Measurements from ENCODE around the gene LAMC3.
"Not testable (repeated sequence)": the region's sequence is repeated elsewhere in the genome, so short reads cannot be mapped to it uniquely, and the experiment has no call there.

The LAMC3 gene

GRCh38 chr9:130995086-130996011 is 13.6 kb upstream of the LAMC3 start:
- Histone ChIP-seq H3K9me3 (replicated peaks; ENCODE audit: low read length) (no peaks in the 10 kb centered on the region), H3K9ac (ENCODE audit: low read depth, low read length) (no peak overlapping the region), H3K4me3 (ENCODE audit: low read length) (no peak overlapping the region), H3K27me3 (ENCODE audit: control insufficient read depth, insufficient read depth, low read length) (peaks cover 37% of the 10 kb centered on the region), H3K36me3 (ENCODE audit: insufficient read depth, low read length) (no peaks in the 10 kb centered on the region), H3K4me2 (ENCODE audit: low read length) (no peak overlapping the region), H3K4me1 (ENCODE audit: control insufficient read depth, insufficient read depth, low read length) (peaks cover 8% of the 10 kb centered on the region)

DNA sequence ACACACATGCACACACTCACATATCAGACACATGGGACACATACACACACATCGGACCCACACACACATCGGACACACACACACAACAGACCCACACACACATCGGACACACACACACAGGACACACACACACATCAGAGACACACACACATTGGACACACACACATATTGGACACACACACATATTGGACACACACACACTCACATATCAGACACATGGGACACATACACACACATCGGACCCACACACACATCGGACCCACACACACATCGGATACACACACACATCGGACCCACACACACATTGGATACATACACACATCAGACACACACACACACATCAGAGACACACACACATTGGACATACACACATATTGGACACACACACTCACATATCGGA is 12.8 kb upstream of the LAMC3 start:
- no peaks in the 10 kb centered on the region for H3K36me3 ChIP-seq (ENCODE audit: insufficient read depth, low read length)
- H3K27me3 ChIP-seq (ENCODE audit: control insufficient read depth, insufficient read depth, low read length), result peaks cover 37% of the 10 kb centered on the region
- no peak overlapping the region for H3K4me3 ChIP-seq (ENCODE audit: low read length)
- no peak overlapping the region for H3K4me2 ChIP-seq (ENCODE audit: low read length)
- H3K9me3 ChIP-seq (replicated peaks; ENCODE audit: low read length), result no peaks in the 10 kb centered on the region
- H3K4me1 ChIP-seq (ENCODE audit: control insufficient read depth, insufficient read depth, low read length), result peaks cover 8% of the 10 kb centered on the region
- H3K9ac ChIP-seq (ENCODE audit: low read depth, low read length), result no peak overlapping the region

DNA sequence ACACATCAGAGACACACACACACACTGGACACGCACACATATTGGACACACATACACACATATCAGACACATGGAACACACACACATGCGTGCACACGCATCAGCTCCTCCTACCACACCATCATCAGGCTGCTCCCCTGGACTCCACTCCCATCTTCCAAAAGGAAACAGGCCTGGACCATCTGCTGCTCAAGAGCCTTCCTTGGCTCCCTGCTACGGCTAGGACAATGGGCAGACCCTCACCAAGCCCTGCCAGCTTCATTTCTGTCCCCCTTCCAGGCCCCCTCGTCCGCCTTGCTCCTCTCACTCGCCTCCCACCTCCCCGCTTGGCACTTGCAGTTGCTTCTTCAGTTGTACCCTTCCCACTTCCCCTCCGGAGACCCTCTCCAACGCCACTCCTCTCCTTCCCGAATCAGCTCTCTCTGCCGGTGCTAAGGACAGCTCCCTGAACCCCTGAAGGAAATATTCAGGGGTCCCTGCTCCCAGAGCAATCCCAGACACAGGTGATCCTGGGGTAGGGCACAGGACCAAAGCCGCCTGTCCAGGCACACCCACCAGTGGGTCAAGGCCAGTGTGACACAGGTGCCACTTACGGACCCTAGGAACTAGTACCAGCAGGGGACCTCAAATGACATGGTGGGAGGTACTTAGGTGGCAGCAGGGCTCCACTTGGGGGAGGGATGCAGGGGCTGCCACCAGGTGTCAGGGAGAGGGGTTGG is 12.1 kb upstream of the LAMC3 start:
- no peak overlapping the region for H3K4me2 ChIP-seq (ENCODE audit: low read length)
- H3K9ac ChIP-seq (ENCODE audit: low read depth, low read length), result no peak overlapping the region
- peaks cover 8% of the 10 kb centered on the region for H3K4me1 ChIP-seq (ENCODE audit: control insufficient read depth, insufficient read depth, low read length)
- no peak overlapping the region for H3K4me3 ChIP-seq (ENCODE audit: low read length)
- no peaks in the 10 kb centered on the region for H3K9me3 ChIP-seq (replicated peaks; ENCODE audit: low read length)
- H3K36me3 ChIP-seq (ENCODE audit: insufficient read depth, low read length), result no peaks in the 10 kb centered on the region
- peaks cover 37% of the 10 kb centered on the region for H3K27me3 ChIP-seq (ENCODE audit: control insufficient read depth, insufficient read depth, low read length)

DNA sequence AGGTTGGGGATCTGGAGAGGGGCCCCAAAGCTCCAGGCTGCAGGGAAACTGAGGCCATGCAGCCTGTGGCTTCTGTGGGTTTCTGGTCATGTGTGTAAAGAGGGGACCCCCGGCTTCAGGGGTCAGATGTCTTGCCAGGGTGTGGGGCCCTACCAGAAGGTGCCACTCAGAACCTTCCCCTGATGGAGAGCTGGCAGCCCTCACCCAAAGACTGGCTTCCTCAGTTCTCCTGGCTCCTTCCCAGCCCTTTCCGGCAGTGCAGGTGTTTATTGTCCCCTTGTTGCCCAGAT is 11.6 kb upstream of the LAMC3 start:
- Histone ChIP-seq H3K4me3 (ENCODE audit: low read length) (no peak overlapping the region), H3K9me3 (replicated peaks; ENCODE audit: low read length) (no peaks in the 10 kb centered on the region), H3K4me1 (ENCODE audit: control insufficient read depth, insufficient read depth, low read length) (peaks cover 8% of the 10 kb centered on the region), H3K27me3 (ENCODE audit: control insufficient read depth, insufficient read depth, low read length) (peaks cover 36% of the 10 kb centered on the region), H3K4me2 (ENCODE audit: low read length) (no peak overlapping the region), H3K36me3 (ENCODE audit: insufficient read depth, low read length) (no peaks in the 10 kb centered on the region), H3K9ac (ENCODE audit: low read depth, low read length) (no peak overlapping the region)

DNA sequence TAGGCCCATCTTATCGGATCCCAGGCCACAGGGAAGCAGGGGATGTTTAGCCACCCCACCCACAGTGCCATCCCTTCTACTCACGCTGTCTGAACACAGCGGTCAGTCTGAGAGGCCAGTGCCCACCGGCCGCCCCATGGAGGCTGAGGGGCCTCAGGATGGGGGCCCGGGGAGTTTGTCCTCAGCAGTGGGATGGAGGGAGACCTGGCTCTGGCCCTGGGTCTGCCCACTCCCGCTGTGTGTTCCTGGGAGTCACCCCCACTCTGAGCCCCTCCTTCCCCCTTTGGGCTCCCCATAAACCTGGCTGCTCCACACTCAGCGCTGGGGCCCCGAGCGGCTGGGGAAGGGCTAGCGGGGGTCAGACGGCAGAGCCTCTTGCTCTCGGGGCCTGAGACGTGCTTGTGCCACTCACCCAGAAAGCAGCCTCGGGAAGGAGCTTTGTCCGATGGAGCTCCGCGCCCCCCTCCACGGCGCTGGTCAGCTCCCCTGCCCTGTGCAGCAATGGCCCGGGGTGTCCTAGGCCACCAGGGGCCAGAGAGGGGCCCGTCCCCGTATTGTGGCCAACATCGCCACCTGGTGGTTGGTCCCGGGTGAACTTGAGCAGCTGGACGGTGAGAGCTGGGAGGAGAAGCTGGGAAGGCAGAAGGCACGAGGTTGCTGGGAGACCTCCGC is 10.9 kb upstream of the LAMC3 start:
- H3K36me3 ChIP-seq (ENCODE audit: insufficient read depth, low read length), result no peaks in the 10 kb centered on the region
- H3K27me3 ChIP-seq (ENCODE audit: control insufficient read depth, insufficient read depth, low read length), result peaks cover 41% of the 10 kb centered on the region
- no peak overlapping the region for H3K4me2 ChIP-seq (ENCODE audit: low read length)
- H3K4me3 ChIP-seq (ENCODE audit: low read length), result no peak overlapping the region
- H3K9ac ChIP-seq (ENCODE audit: low read depth, low read length), result no peak overlapping the region
- H3K9me3 ChIP-seq (replicated peaks; ENCODE audit: low read length), result no peaks in the 10 kb centered on the region
- peaks cover 8% of the 10 kb centered on the region for H3K4me1 ChIP-seq (ENCODE audit: control insufficient read depth, insufficient read depth, low read length)

DNA sequence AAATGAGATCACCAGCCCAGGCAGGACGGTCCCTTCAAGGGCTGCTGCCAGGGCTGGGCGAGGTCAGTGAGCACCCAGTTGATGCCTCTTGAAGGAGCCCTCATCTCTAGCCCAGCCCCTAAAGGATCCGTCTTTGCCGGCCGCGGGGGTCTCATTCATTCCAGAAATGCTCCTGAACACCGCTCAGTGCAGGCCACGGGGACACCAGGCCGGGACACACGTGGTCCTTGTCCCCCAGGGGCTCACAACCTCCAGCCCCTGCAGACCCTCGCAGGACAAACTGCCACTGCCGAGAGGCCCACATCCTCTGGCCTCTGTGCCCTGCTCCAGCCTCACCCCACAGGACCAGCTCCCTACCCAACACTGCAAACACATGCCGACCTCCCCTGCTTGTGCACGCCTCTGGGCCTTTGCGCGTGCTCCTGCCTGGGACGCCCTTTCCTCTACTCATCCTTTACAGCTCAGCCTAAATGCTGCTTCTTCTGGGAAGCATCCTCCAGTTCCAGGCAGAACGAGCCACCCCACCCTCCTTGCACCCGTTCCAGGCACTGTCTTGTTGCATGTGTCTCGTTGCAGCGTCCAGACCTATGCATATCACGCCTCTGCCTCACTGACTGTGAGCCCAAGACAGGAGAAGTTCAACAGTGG is 10.3 kb upstream of the LAMC3 start:
- H3K9ac ChIP-seq (ENCODE audit: low read depth, low read length), result no peak overlapping the region
- H3K36me3 ChIP-seq (ENCODE audit: insufficient read depth, low read length), result no peaks in the 10 kb centered on the region
- no peaks in the 10 kb centered on the region for H3K9me3 ChIP-seq (replicated peaks; ENCODE audit: low read length)
- no peak overlapping the region for H3K4me3 ChIP-seq (ENCODE audit: low read length)
- H3K4me2 ChIP-seq (ENCODE audit: low read length), result no peak overlapping the region
- peaks cover 8% of the 10 kb centered on the region for H3K4me1 ChIP-seq (ENCODE audit: control insufficient read depth, insufficient read depth, low read length)
- H3K27me3 ChIP-seq (ENCODE audit: control insufficient read depth, insufficient read depth, low read length), result peaks cover 41% of the 10 kb centered on the region

GRCh38 chr9:130999245-130999623 is 9.7 kb upstream of the LAMC3 start:
- Histone ChIP-seq H3K4me3 (ENCODE audit: low read length) (no peak overlapping the region), H3K9ac (ENCODE audit: low read depth, low read length) (no peak overlapping the region), H3K27me3 (ENCODE audit: control insufficient read depth, insufficient read depth, low read length) (peaks cover 43% of the 10 kb centered on the region), H3K4me2 (ENCODE audit: low read length) (no peak overlapping the region), H3K36me3 (ENCODE audit: insufficient read depth, low read length) (no peaks in the 10 kb centered on the region), H3K4me1 (ENCODE audit: control insufficient read depth, insufficient read depth, low read length) (peaks cover 8% of the 10 kb centered on the region), H3K9me3 (replicated peaks; ENCODE audit: low read length) (no peaks in the 10 kb centered on the region)

DNA sequence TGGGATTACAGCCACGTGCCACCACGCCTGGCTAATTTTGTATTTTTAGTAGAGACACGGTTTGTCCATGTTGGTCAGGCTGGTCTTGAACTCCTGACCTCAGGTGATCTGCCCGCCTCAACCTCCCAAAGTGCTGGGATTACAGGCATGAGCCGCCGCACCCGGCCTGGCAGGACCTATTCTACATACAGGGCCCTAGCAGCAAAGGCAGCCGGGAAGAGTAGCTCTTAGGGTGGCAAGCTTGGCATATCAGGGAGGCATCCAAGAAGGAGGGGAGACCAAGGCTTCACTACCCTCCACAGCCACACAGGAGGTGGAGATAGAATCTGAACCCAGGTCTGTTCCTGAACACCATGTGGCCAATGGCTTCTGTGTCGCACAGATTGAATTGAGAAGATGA is 8.4 kb upstream of the LAMC3 start:
- not testable (repeated sequence) for H3K9ac ChIP-seq (ENCODE audit: low read depth, low read length); H3K4me1 ChIP-seq (ENCODE audit: control insufficient read depth, insufficient read depth, low read length); H3K36me3 ChIP-seq (ENCODE audit: insufficient read depth, low read length); H3K4me3 ChIP-seq (ENCODE audit: low read length); H3K4me2 ChIP-seq (ENCODE audit: low read length); H3K9me3 ChIP-seq (replicated peaks; ENCODE audit: low read length)
- H3K27me3 ChIP-seq (ENCODE audit: control insufficient read depth, insufficient read depth, low read length), result peaks cover 45% of the 10 kb centered on the region

DNA sequence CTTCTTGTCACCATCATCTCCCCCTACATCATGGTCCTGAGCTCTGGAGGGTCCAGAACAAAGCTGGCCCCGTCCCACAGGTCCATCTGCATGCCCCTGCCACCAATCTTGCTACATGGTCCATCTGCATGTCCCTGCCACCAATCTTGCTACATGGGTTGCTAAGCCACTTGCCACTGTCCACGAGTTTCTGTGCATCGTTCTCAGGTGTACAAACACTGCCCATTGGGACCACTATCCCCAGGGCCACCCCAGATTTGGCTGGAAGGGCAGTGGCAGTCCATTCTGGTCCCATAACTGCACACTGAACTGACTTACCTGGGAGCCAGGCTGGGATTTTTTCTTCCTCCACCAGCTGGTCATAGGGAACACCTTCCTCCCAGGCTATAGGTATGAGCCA is 8.0 kb upstream of the LAMC3 start:
- H3K4me1 ChIP-seq (ENCODE audit: control insufficient read depth, insufficient read depth, low read length), result no peaks in the 10 kb centered on the region
- H3K4me2 ChIP-seq (ENCODE audit: low read length), result no peak overlapping the region
- no peaks in the 10 kb centered on the region for H3K9me3 ChIP-seq (replicated peaks; ENCODE audit: low read length)
- H3K4me3 ChIP-seq (ENCODE audit: low read length), result no peak overlapping the region
- H3K27me3 ChIP-seq (ENCODE audit: control insufficient read depth, insufficient read depth, low read length), result peaks cover 45% of the 10 kb centered on the region
- no peaks in the 10 kb centered on the region for H3K36me3 ChIP-seq (ENCODE audit: insufficient read depth, low read length)
- no peak overlapping the region for H3K9ac ChIP-seq (ENCODE audit: low read depth, low read length)

DNA sequence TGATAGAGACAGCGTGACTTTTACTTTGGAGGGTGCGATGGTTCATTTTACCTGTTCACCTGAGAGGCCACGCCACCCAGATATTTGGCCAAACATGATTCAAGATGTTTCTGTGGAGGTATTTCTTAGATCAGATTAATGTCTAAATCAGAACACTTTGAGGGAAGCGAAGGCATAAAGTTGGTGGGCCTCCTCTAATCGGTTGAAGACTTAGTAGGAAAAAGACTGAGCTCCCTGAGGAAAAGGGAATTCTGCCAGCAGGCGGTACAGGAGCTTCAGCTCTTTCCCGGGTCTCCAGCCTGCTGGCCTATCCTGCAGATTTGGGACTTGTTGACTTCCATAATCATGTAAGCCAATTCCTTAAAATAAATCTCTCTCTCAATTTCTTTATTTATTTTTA is 7.0 kb upstream of the LAMC3 start:
- Histone ChIP-seq H3K4me2 (ENCODE audit: low read length) (no peak overlapping the region), H3K4me3 (ENCODE audit: low read length) (no peak overlapping the region), H3K9me3 (replicated peaks; ENCODE audit: low read length) (no peaks in the 10 kb centered on the region), H3K4me1 (ENCODE audit: control insufficient read depth, insufficient read depth, low read length) (no peaks in the 10 kb centered on the region), H3K9ac (ENCODE audit: low read depth, low read length) (no peak overlapping the region), H3K27me3 (ENCODE audit: control insufficient read depth, insufficient read depth, low read length) (peaks cover 51% of the 10 kb centered on the region), H3K36me3 (ENCODE audit: insufficient read depth, low read length) (no peaks in the 10 kb centered on the region)

DNA sequence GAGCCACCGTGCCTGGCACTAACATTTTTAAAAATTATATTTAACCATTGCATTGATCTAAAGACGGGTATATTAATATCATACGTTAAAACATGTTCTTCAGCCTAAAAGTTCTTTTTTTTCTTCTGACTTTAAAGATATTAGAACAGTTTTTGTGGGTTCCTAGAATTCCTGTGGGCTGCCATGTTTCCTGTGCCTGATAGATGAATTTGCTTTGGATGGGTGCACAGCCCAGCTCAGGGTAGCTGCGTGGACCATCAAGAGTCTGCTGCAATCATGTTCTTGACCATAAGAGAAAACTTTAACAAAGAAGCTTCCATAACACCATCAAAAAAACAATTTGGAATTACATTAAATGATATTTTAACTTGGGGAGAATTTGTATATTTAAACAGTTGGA is 2.4 kb upstream of the LAMC3 start:
- Histone ChIP-seq H3K27me3 (ENCODE audit: control insufficient read depth, insufficient read depth, low read length) (peaks cover 48% of the 10 kb centered on the region), H3K4me2 (ENCODE audit: low read length) (no peak overlapping the region), H3K9ac (ENCODE audit: low read depth, low read length) (no peak overlapping the region)

More for the DNA sequence above, 2.4 kb upstream of the LAMC3 start:
- no peaks in the 10 kb centered on the region for H3K36me3 ChIP-seq (ENCODE audit: insufficient read depth, low read length)
- no peaks in the 10 kb centered on the region for H3K9me3 ChIP-seq (replicated peaks; ENCODE audit: low read length)
- no peak overlapping the region for H3K4me3 ChIP-seq (ENCODE audit: low read length)
- no peaks in the 10 kb centered on the region for H3K4me1 ChIP-seq (ENCODE audit: control insufficient read depth, insufficient read depth, low read length)

Data from skeletal muscle satellite cell (primary cell).